GM12892 (cell line): ENCODE data around the gene WDFY2.

Experiments used
- POLR2A ChIP-seq: IDR thresholded peaks from 2 replicates; pipeline ENCODE4 v1.6.1; 2011; ENCODE audit warnings: low read depth, low read length, control low read depth
- POLR2AphosphoS5 ChIP-seq: IDR thresholded peaks from 2 replicates; pipeline ENCODE4 v1.6.1; 2011; ENCODE audit warnings: low read depth, low read length, control low read depth

- no peak for TF ChIP-seq POLR2A
- no peak for TF ChIP-seq POLR2AphosphoS5
Measured at GRCh38 chr13:51714663-51715168, 130.5 kb downstream of the WDFY2 start.
